Parathyroid adenoma (tissue), 2 donors: ENCODE measurements around the gene USP14.

ENCODE experiments used
- H2AFZ ChIP-seq: fragments of 300-600 bp; sonication (generic); one replicate; pipeline ENCODE4 v1.7.0; 2017; ENCODE audit warnings: antibody characterized with exemption, mild to moderate bottlenecking
- H3K27ac ChIP-seq: fragments of 300-600 bp; sonication (generic); one replicate; pipeline ENCODE4 v1.7.0; 2017
- H3K27me3 ChIP-seq: fragments of 300-600 bp; sonication (generic); one replicate; pipeline ENCODE4 v1.7.0; 2017; ENCODE audit warnings: low read length; ENCODE audit not compliant: control insufficient read depth, insufficient read depth
- H3K36me3 ChIP-seq: fragments of 300-600 bp; sonication (generic); one replicate; pipeline ENCODE4 v1.7.0; 2017; ENCODE audit warnings: low read length; ENCODE audit not compliant: control insufficient read depth, insufficient read depth
- H3K4me1 ChIP-seq: fragments of 300-600 bp; sonication (generic); one replicate; pipeline ENCODE4 v1.7.0; 2017; ENCODE audit warnings: control low read depth
- H3K4me2 ChIP-seq: fragments of 300-600 bp; sonication (generic); one replicate; pipeline ENCODE4 v1.7.0; 2017; ENCODE audit warnings: low read length
- H3K4me3 ChIP-seq: fragments of 300-600 bp; sonication (generic); one replicate; pipeline ENCODE4 v1.7.0; 2017; ENCODE audit warnings: low read depth, low read length
- H3K79me2 ChIP-seq: fragments of 300-600 bp; sonication (generic); one replicate; pipeline ENCODE4 v1.7.0; 2017; ENCODE audit warnings: control low read depth
- H3K9ac ChIP-seq: fragments of 300-600 bp; sonication (generic); one replicate; pipeline ENCODE4 v1.7.0; 2017; ENCODE audit warnings: mild to moderate bottlenecking
- H3K9me3 ChIP-seq: fragments of 300-600 bp; sonication (generic); one replicate; pipeline ENCODE4 v1.7.0; 2017; ENCODE audit warnings: low read length; ENCODE audit not compliant: control insufficient read depth
- TF ChIP-seq, protein P1 (sequence below): fragments of 300-600 bp; sonication (generic); IDR thresholded peaks from one replicate; pipeline ENCODE4 v1.7.0; 2017; ENCODE audit warnings: antibody characterized with exemption, mild to moderate bottlenecking
- donor health status: primary hyperparathyroidism.

Gene USP14

GRCh38 chr18:227902-228301, 69.5 kb downstream of the USP14 start:
- Histone ChIP-seq H3K27ac (no peak overlapping the region), H2AFZ (no peak overlapping the region), H3K4me3 (no peak overlapping the region), H3K9me3 (no peaks in the 10 kb centered on the region), H3K9ac (no peak overlapping the region), H3K27me3 (no peaks in the 10 kb centered on the region), H3K4me2 (no peak overlapping the region), H3K4me1 (no peaks in the 10 kb centered on the region), H3K79me2 (no peaks in the 10 kb centered on the region), H3K36me3 (no peaks in the 10 kb centered on the region)
- TF ChIP-seq, protein P1, sequence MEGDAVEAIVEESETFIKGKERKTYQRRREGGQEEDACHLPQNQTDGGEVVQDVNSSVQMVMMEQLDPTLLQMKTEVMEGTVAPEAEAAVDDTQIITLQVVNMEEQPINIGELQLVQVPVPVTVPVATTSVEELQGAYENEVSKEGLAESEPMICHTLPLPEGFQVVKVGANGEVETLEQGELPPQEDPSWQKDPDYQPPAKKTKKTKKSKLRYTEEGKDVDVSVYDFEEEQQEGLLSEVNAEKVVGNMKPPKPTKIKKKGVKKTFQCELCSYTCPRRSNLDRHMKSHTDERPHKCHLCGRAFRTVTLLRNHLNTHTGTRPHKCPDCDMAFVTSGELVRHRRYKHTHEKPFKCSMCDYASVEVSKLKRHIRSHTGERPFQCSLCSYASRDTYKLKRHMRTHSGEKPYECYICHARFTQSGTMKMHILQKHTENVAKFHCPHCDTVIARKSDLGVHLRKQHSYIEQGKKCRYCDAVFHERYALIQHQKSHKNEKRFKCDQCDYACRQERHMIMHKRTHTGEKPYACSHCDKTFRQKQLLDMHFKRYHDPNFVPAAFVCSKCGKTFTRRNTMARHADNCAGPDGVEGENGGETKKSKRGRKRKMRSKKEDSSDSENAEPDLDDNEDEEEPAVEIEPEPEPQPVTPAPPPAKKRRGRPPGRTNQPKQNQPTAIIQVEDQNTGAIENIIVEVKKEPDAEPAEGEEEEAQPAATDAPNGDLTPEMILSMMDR: no peak

DNA sequence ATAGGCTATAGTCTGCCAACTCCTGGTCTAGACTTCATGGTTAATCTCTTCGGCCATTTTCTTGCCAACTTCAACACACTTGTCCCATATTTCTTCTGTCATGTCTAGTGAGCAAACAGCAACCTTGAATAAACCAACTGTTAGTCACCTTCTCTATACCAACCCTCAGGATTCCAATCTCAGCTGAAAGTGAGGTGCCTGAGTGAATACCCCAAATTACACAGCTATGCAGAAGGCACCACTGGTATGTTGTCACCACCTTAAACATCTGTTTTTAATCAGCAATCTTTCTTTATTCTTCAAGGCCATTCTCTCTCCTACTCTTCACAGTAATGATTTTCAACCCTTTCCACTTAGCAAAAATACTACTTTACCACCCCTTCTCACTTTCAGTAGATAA, 70.2 kb downstream of the USP14 start:
- no peaks in the 10 kb centered on the region for H3K27me3 ChIP-seq
- no peak overlapping the region for H3K4me3 ChIP-seq
- no peaks in the 10 kb centered on the region for H3K79me2 ChIP-seq
- H3K36me3 ChIP-seq: no peaks in the 10 kb centered on the region
- H3K4me2 ChIP-seq: no peak overlapping the region
- no peak overlapping the region for H3K9ac ChIP-seq
- H3K9me3 ChIP-seq: no peaks in the 10 kb centered on the region
- no peaks in the 10 kb centered on the region for H3K4me1 ChIP-seq
- H3K27ac ChIP-seq: no peak overlapping the region
- TF ChIP-seq, protein P1: no peak
- no peak overlapping the region for H2AFZ ChIP-seq

GRCh38 chr18:231563-231962, 73.2 kb downstream of the USP14 start:
- Histone ChIP-seq H3K36me3 (no peaks in the 10 kb centered on the region), H3K9ac (no peak overlapping the region)
- TF ChIP-seq, protein P1: no peak

GRCh38 chr18:240175-240574, 81.8 kb downstream of the USP14 start:
- Histone ChIP-seq H3K9me3 (no peaks in the 10 kb centered on the region), H3K27me3 (no peaks in the 10 kb centered on the region), H2AFZ (no peak overlapping the region), H3K4me2 (no peak overlapping the region), H3K36me3 (no peaks in the 10 kb centered on the region), H3K27ac (no peak overlapping the region), H3K9ac (no peak overlapping the region), H3K4me1 (no peaks in the 10 kb centered on the region), H3K4me3 (no peak overlapping the region), H3K79me2 (no peaks in the 10 kb centered on the region)
- TF ChIP-seq, protein P1: no peak

More at GRCh38 chr18:231563-231962, 73.2 kb downstream of the USP14 start:
- Histone ChIP-seq H3K9me3 (no peaks in the 10 kb centered on the region), H3K27me3 (no peaks in the 10 kb centered on the region), H3K4me2 (no peak overlapping the region), H2AFZ (no peak overlapping the region), H3K27ac (no peak overlapping the region), H3K4me3 (no peak overlapping the region), H3K79me2 (no peaks in the 10 kb centered on the region), H3K4me1 (no peaks in the 10 kb centered on the region)

GRCh38 chr18:245282-245847, 87.0 kb downstream of the USP14 start:
- Histone ChIP-seq H3K9me3 (no peaks in the 10 kb centered on the region), H3K27ac (no peak overlapping the region), H3K4me2 (no peak overlapping the region), H2AFZ (no peak overlapping the region), H3K9ac (no peak overlapping the region), H3K79me2 (no peaks in the 10 kb centered on the region), H3K4me1 (no peaks in the 10 kb centered on the region), H3K27me3 (no peaks in the 10 kb centered on the region), H3K36me3 (no peaks in the 10 kb centered on the region), H3K4me3 (no peak overlapping the region)
- TF ChIP-seq, protein P1: no peak
